B cell (primary cell): ENCODE results near the gene TSPAN17. TPM values are rescaled to one million over a fixed set of nuclear protein-coding genes. Genes with fewer than 3 reads are reported as not detected.

Experiments
- ATAC-seq: fragments of 200-7000 bp; cut with Tn5 transposase; one replicate; pipeline ENCODE4 v1.10.0; 2021; ENCODE audit warnings: low read depth, mild to moderate bottlenecking, moderate number of reproducible peaks, moderate library complexity
- CTCF ChIA-PET: fragments of 350-600 bp; sonication (Branson Sonifier 250); formaldehyde crosslinking; loops from one replicate; lab custom pipeline; 2021; ENCODE audit warnings: antibody characterized with exemption, inconsistent platforms; lab: Charles Lee
- POLR2A ChIA-PET: fragments of 350-600 bp; sonication (Branson Sonifier 250); formaldehyde crosslinking; loops from one replicate; lab custom pipeline; 2021; ENCODE audit warnings: antibody characterized with exemption; lab: Charles Lee
- DNase-seq: peaks from one replicate; pipeline ENCODE4 v3.0.0; 2013
- H2AFZ ChIP-seq: 2 replicates; pipeline ENCODE4 v1.6.1; 2012; ENCODE audit warnings: mild to moderate bottlenecking, low read depth, low read length; ENCODE audit not compliant: insufficient read depth, poor library complexity, severe bottlenecking
- H3K27ac ChIP-seq, 2 donors: 1 replicate in 1 of 2; 2 replicates in 1 of 2; pipeline ENCODE4 v1.5.1; 2012 to 2013; ENCODE audit warnings: low read length in 2 of 2, mild to moderate bottlenecking in 2 of 2, moderate library complexity in 1 of 2
- H3K27me3 ChIP-seq, 4 experiments: fragments of 200-600 bp in 1 of 4; sonication (generic) in 1 of 4; replicated peaks in 1 of 4; 1 replicate in 2 of 4; 2 replicates in 2 of 4; pipeline versions ENCODE4 v1.6.1 to v1.7.0; 2013 to 2016; ENCODE audit warnings: low read length in 3 of 4, mild to moderate bottlenecking in 2 of 4, mixed read lengths in 1 of 4, moderate library complexity in 1 of 4; ENCODE audit not compliant: insufficient read depth in 4 of 4, control insufficient read depth in 3 of 4; ENCODE audit errors: control extremely low read depth in 1 of 4
- H3K36me3 ChIP-seq, 2 experiments: replicated peaks in 1 of 2; 1 replicate in 1 of 2; 2 replicates in 1 of 2; pipeline versions ENCODE4 v1.6.1 to v1.7.1; 2013; ENCODE audit warnings: low read length in 1 of 2; ENCODE audit not compliant: insufficient read depth in 2 of 2, control insufficient read depth in 1 of 2; ENCODE audit errors: control extremely low read depth in 1 of 2, extremely low read depth in 1 of 2
- H3K4me1 ChIP-seq, 2 donors: fragments of 200-600 bp in 1 of 2; sonication (generic) in 1 of 2; 1 replicate in 1 of 2; 2 replicates in 1 of 2; pipeline versions ENCODE4 v1.5.1 to v1.6.1; 2013 to 2017; ENCODE audit warnings: low read length in 2 of 2; ENCODE audit not compliant: control insufficient read depth in 2 of 2, insufficient read depth in 2 of 2
- H3K4me2 ChIP-seq: replicated peaks from 2 replicates; pipeline ENCODE3; 2012; ENCODE audit warnings: mild to moderate bottlenecking, low read depth, low read length; ENCODE audit not compliant: poor library complexity, severe bottlenecking
- H3K4me3 ChIP-seq, 5 experiments: fragments of 200-600 bp in 1 of 5; sonication (generic) in 1 of 5; 1 replicate in 3 of 5; 2 replicates in 2 of 5; pipeline versions ENCODE4 v1.5.1 to v1.7.0; 2011 to 2016; ENCODE audit warnings: low read length in 4 of 5, mild to moderate bottlenecking in 4 of 5, low read depth in 2 of 5, control low read depth in 1 of 5, moderate library complexity in 1 of 5; ENCODE audit not compliant: insufficient read depth in 1 of 5; ENCODE audit errors: control extremely low read depth in 1 of 5, extremely low read depth in 1 of 5
- H3K79me2 ChIP-seq: fragments of 200-600 bp; sonication (generic); one replicate; pipeline ENCODE4 v1.6.0; 2016; ENCODE audit warnings: low read length; ENCODE audit not compliant: control insufficient read depth, insufficient read depth
- H3K9ac ChIP-seq: fragments of 200-600 bp; sonication (generic); 2 replicates; pipeline ENCODE4 v1.6.1; 2017; ENCODE audit warnings: mild to moderate bottlenecking, low read length, moderate library complexity
- H3K9me3 ChIP-seq, 3 donors: one replicate each; pipeline versions ENCODE4 v1.6.1 to v1.7.1; 2013; ENCODE audit warnings: low read length in 2 of 3; ENCODE audit not compliant: control insufficient read depth in 2 of 3, insufficient read depth in 1 of 3; ENCODE audit errors: control extremely low read depth in 1 of 3
- H4K20me1 ChIP-seq: 2 replicates; pipeline ENCODE4 v1.6.0; 2012; ENCODE audit warnings: mild to moderate bottlenecking, low read length; ENCODE audit not compliant: insufficient read depth, control insufficient read depth, poor library complexity, severe bottlenecking
- H3K27ac Mint-ChIP-seq: one replicate; pipeline ENCODE4 v1.8.0; 2021; ENCODE audit warnings: mixed read lengths
- H3K27me3 Mint-ChIP-seq: one replicate; pipeline ENCODE4 v1.8.0; 2021; ENCODE audit warnings: mixed read lengths
- H3K4me1 Mint-ChIP-seq: one replicate; pipeline ENCODE4 v1.8.0; 2021; ENCODE audit warnings: mixed read lengths
- H3K4me3 Mint-ChIP-seq: one replicate; pipeline ENCODE4 v1.8.0; 2021; ENCODE audit warnings: mixed read lengths
- H3K9me3 Mint-ChIP-seq: one replicate; pipeline ENCODE4 v1.8.0; 2022; ENCODE audit warnings: mixed read lengths; ENCODE audit not compliant: insufficient read depth
- CTCF ChIP-seq: fragments of 200-600 bp; IDR thresholded peaks from one replicate; pipeline ENCODE4 v1.8.0; 2022; ENCODE audit warnings: antibody characterized with exemption, mild to moderate bottlenecking
- EZH2 ChIP-seq: IDR thresholded peaks from 2 replicates; pipeline ENCODE4 v1.6.1; 2012; ENCODE audit warnings: borderline replicate concordance, low read depth, mild to moderate bottlenecking, moderate library complexity, low read length; ENCODE audit not compliant: insufficient read depth, poor library complexity, severe bottlenecking
- WGBS: methylation state at CpG from one replicate; pipeline ENCODE4 v1.1.5; 2013; ENCODE audit warnings: missing lambda C conversion rate; ENCODE audit not compliant: insufficient coverage; 5-methylcytosine and 5-hydroxymethylcytosine counted together
- intact Hi-C: fragments of 100-400 bp; cut with micrococcal nuclease; formaldehyde crosslinking; loops from one replicate; pipeline ENCODE4 v1.10.0; 2022
- polyA plus RNA-seq: library from polyadenylated mRNA; depleted of rRNA; stranded (reverse); fragments of >200 nt; gene quantifications from 2 replicates; pipeline ENCODE4 v1.2.3, GENCODE V29; 2012
- total RNA-seq, 2 donors: library from RNA; stranded (reverse); fragments of 120-200 nt in 1 of 2; gene quantifications; 1 replicate in 1 of 2; 2 replicates in 1 of 2; pipeline versions ENCODE4 v1.2.3 to v1.2.4, GENCODE V29; 2013 to 2022

The TSPAN17 gene
- total and polyA plus RNA-seq, 2 donors (not counting 1 experiment from before 2014, with no cell fraction given) = 20.5 to 21.0 TPM

- H3K4me1 Mint-ChIP-seq = peaks cover 57% of the 10 kb centered on the region
- CTCF ChIA-PET = interaction anchor here (1.2 to 1.3 kb wide), 3 partner anchors 18 to 238 kb away, joined by 3 to 4 read pairs (median 3); no protein-coding TSS in a partner anchor
Measured at GRCh38 chr5:176653401-176654385, 6.4 kb downstream of the TSPAN17 start.

More at GRCh38 chr5:176653401-176654385, 6.4 kb downstream of the TSPAN17 start:
- no peak overlapping the region for H2AFZ ChIP-seq
- POLR2A ChIA-PET = no interaction called here
- H3K9me3 ChIP-seq = no peaks in the 10 kb centered on the region
- H3K79me2 ChIP-seq = peaks cover 13% of the 10 kb centered on the region
- peak overlapping the region; percentile 9 to 52 for H3K27ac ChIP-seq
- H3K27me3 ChIP-seq = no peaks in the 10 kb centered on the region
- no peak overlapping the region for H3K9ac ChIP-seq
- Mint-ChIP-seq H3K27me3 (no peaks in the 10 kb centered on the region), H3K4me3 (peak overlapping the region; percentile 17), H3K9me3 (no peaks in the 10 kb centered on the region), H3K27ac (peak overlapping the region; percentile 46)
- DNase-seq = peak; percentile 48
- H3K4me1 ChIP-seq = peaks cover 33 to 61% of the 10 kb centered on the region in 2 donors
- H3K4me3 ChIP-seq = no peak overlapping the region
- H3K4me2 ChIP-seq = peak overlapping the region; percentile 53
- peaks cover 0 to 17% of the 10 kb centered on the region in 2 experiments for H3K36me3 ChIP-seq
- WGBS = 69% methylated on average over 18 of the region's 18 CpGs
- intact Hi-C loops = no loop called here
- H4K20me1 ChIP-seq = no peaks in the 10 kb centered on the region
- peak; percentile 57 for ATAC-seq
- TF ChIP-seq EZH2 = no peak
- no peak for TF ChIP-seq CTCF
